GM19452 (cell line): ENCODE data around the gene SCARB2.

Source experiments
- ATAC-seq: cut with Tn5 transposase; IDR thresholded peaks from one replicate; pipeline ENCODE4 v1.9.1; 2021; ENCODE audit not compliant: unreplicated experiment

SCARB2 gene

GRCh38 chr4:76200771-76201231 is 12.8 kb downstream of the SCARB2 start:
- no peak for ATAC-seq

- ATAC-seq, result peak; percentile 90
These were observed 13.9 kb downstream of the SCARB2 start for GRCh38 chr4:76199664-76200211.

- ATAC-seq, result peak; percentile 40
These were observed 15.0 kb downstream of the SCARB2 start for GRCh38 chr4:76198411-76199237.

- no peak for ATAC-seq
These were observed 15.6 kb downstream of the SCARB2 start for GRCh38 chr4:76197971-76198410.

GRCh38 chr4:76197031-76197743 is 16.4 kb downstream of the SCARB2 start:
- ATAC-seq, result no peak

- no peak for ATAC-seq
These were observed 17.2 kb downstream of the SCARB2 start for GRCh38 chr4:76196376-76196775.

- ATAC-seq, result no peak
These were observed 18.3 kb downstream of the SCARB2 start for GRCh38 chr4:76195326-76195725.

- ATAC-seq, result no peak
These were observed 19.3 kb downstream of the SCARB2 start for GRCh38 chr4:76194325-76194724.

GRCh38 chr4:76192236-76192635 is 21.4 kb downstream of the SCARB2 start:
- no peak for ATAC-seq

GRCh38 chr4:76188557-76188956 is 25.1 kb downstream of the SCARB2 start:
- no peak for ATAC-seq

- no peak for ATAC-seq
These were observed 25.5 kb downstream of the SCARB2 start for GRCh38 chr4:76188149-76188548.

GRCh38 chr4:76187152-76187551 is 26.5 kb downstream of the SCARB2 start:
- ATAC-seq, result no peak

- no peak for ATAC-seq
These were observed 31.2 kb downstream of the SCARB2 start for GRCh38 chr4:76182463-76182862.

GRCh38 chr4:76179398-76180318 is 34.0 kb downstream of the SCARB2 start:
- peak; percentile 84 for ATAC-seq

- no peak for ATAC-seq
These were observed 35.3 kb downstream of the SCARB2 start for GRCh38 chr4:76178296-76178695.

- ATAC-seq, result no peak
These were observed 35.9 kb downstream of the SCARB2 start for GRCh38 chr4:76177709-76178108.

- ATAC-seq, result no peak
These were observed 38.3 kb downstream of the SCARB2 start for GRCh38 chr4:76175336-76175735.

- ATAC-seq, result no peak
These were observed 39.4 kb downstream of the SCARB2 start for GRCh38 chr4:76174216-76174615.

- no peak for ATAC-seq
These were observed 44.9 kb downstream of the SCARB2 start for GRCh38 chr4:76168688-76169087.

GRCh38 chr4:76166480-76166879 is 47.1 kb downstream of the SCARB2 start:
- ATAC-seq, result no peak

GRCh38 chr4:76160355-76160754 is 53.3 kb downstream of the SCARB2 start:
- ATAC-seq, result no peak
